A673 (cell line): ENCODE results near the gene SLC35F6. TPM values are rescaled to one million over a fixed set of nuclear protein-coding genes. Genes with fewer than 3 reads are reported as not detected.

ENCODE experiments used
- BruUV-seq: library from RNA; stranded (reverse); fragments of 400-500 nt; replicated peaks from 2 replicates; lab custom pipeline; 2021; lab: Mats Ljungman, UMichigan
- CTCF ChIA-PET: fragments of 300-600 bp; sonication (Branson Sonifier 250); formaldehyde crosslinking; loops from one replicate; lab custom pipeline; 2022; ENCODE audit warnings: antibody characterized with exemption; lab: Charles Lee
- POLR2A ChIA-PET: fragments of 300-600 bp; sonication (Branson Sonifier 250); formaldehyde crosslinking; loops from one replicate; lab custom pipeline; 2022; ENCODE audit warnings: antibody characterized with exemption; ENCODE audit not compliant: low non-redundant PET; lab: Charles Lee
- DNase-seq: peaks from one replicate; pipeline ENCODE4 v3.0.0-alpha.2; 2015; ENCODE audit warnings: low spot score
- H3K27ac ChIP-seq: fragments of 200-600 bp; sonication (generic); 2 replicates; pipeline ENCODE4 v1.5.1; 2016; ENCODE audit warnings: mixed run types, low read depth, mild to moderate bottlenecking, mixed read lengths, antibody characterized with exemption, low read length; ENCODE audit not compliant: poor library complexity, severe bottlenecking
- H3K27me3 ChIP-seq: fragments of 200-600 bp; sonication (generic); replicated peaks from 2 replicates; pipeline ENCODE4 v1.6.1; 2017; ENCODE audit warnings: mixed run types, low read depth, mild to moderate bottlenecking, mixed read lengths, antibody characterized with exemption, low read length; ENCODE audit not compliant: insufficient read depth, poor library complexity
- H3K36me3 ChIP-seq: fragments of 200-600 bp; sonication (generic); 2 replicates; pipeline ENCODE4 v1.6.1; 2016; ENCODE audit warnings: mixed run types, mild to moderate bottlenecking, mixed read lengths, antibody characterized with exemption, low read length; ENCODE audit not compliant: insufficient read depth, poor library complexity, severe bottlenecking
- H3K4me1 ChIP-seq: fragments of 200-600 bp; sonication (generic); 2 replicates; pipeline ENCODE4 v1.6.1; 2017; ENCODE audit warnings: mixed run types, mild to moderate bottlenecking, mixed read lengths, antibody characterized with exemption, low read length; ENCODE audit not compliant: insufficient read depth, poor library complexity, severe bottlenecking
- H3K4me3 ChIP-seq: fragments of 200-600 bp; sonication (generic); 2 replicates; pipeline ENCODE4 v1.5.1; 2016; ENCODE audit warnings: low read depth, mixed run types, mild to moderate bottlenecking, mixed read lengths, low read length; ENCODE audit not compliant: poor library complexity, severe bottlenecking
- H3K9me3 ChIP-seq: fragments of 200-600 bp; sonication (generic); 2 replicates; pipeline ENCODE4 v1.6.1; 2016; ENCODE audit warnings: mixed run types, low read depth, mild to moderate bottlenecking, mixed read lengths, antibody characterized with exemption, low read length; ENCODE audit not compliant: poor library complexity, severe bottlenecking
- EZH2 ChIP-seq: fragments of 200-600 bp; sonication (generic); IDR thresholded peaks from 2 replicates; pipeline ENCODE4 v1.6.1; 2017; ENCODE audit warnings: borderline replicate concordance, low read depth, mild to moderate bottlenecking, mixed read lengths, antibody characterized with exemption, low read length; ENCODE audit not compliant: poor library complexity, severe bottlenecking
- intact Hi-C: fragments of 100-400 bp; cut with micrococcal nuclease; formaldehyde crosslinking; loops from one replicate; pipeline ENCODE4 v1.10.0; 2022; ENCODE audit not compliant: unreplicated experiment
- total RNA-seq: library from RNA; stranded (reverse); gene quantifications from 2 replicates; pipeline ENCODE4 v1.2.3, GENCODE V29; 2021
- TF ChIP-seq, protein P1 (sequence below): fragments of 300-800, 200-600 bp; sonication (generic); conservative IDR thresholded peaks from 2 replicates; pipeline ENCODE4 v1.5.1; 2017; ENCODE audit warnings: low read depth, mild to moderate bottlenecking, antibody characterized with exemption, low read length, moderate library complexity, mixed read lengths

Gene SLC35F6
- total RNA-seq, 1 experiment from 2014 or later: 33.2 TPM

- POLR2A ChIA-PET: no interaction called here
- BruUV-seq: no TSS peak
- CTCF ChIA-PET: no interaction called here
- DNase-seq: no peak
- Histone ChIP-seq H3K36me3 (no peaks in the 10 kb centered on the region), H3K4me3 (no peak overlapping the region), H3K4me1 (no peaks in the 10 kb centered on the region), H3K9me3 (no peaks in the 10 kb centered on the region), H3K27me3 (no peaks in the 10 kb centered on the region), H3K27ac (no peak overlapping the region)
- TF ChIP-seq, protein P1, sequence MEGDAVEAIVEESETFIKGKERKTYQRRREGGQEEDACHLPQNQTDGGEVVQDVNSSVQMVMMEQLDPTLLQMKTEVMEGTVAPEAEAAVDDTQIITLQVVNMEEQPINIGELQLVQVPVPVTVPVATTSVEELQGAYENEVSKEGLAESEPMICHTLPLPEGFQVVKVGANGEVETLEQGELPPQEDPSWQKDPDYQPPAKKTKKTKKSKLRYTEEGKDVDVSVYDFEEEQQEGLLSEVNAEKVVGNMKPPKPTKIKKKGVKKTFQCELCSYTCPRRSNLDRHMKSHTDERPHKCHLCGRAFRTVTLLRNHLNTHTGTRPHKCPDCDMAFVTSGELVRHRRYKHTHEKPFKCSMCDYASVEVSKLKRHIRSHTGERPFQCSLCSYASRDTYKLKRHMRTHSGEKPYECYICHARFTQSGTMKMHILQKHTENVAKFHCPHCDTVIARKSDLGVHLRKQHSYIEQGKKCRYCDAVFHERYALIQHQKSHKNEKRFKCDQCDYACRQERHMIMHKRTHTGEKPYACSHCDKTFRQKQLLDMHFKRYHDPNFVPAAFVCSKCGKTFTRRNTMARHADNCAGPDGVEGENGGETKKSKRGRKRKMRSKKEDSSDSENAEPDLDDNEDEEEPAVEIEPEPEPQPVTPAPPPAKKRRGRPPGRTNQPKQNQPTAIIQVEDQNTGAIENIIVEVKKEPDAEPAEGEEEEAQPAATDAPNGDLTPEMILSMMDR: no peak
- TF ChIP-seq EZH2: no peak
- intact Hi-C loops: no loop called here
Measured at GRCh38 chr2:26722328-26722727, 41.8 kb upstream of the SLC35F6 start.

- CTCF ChIA-PET: no interaction called here
- TF ChIP-seq, protein P1: no peak
- no peak for TF ChIP-seq EZH2
- H3K27ac ChIP-seq: no peak overlapping the region
Measured at GRCh38 chr2:26722911-26723310, 41.2 kb upstream of the SLC35F6 start.

DNA sequence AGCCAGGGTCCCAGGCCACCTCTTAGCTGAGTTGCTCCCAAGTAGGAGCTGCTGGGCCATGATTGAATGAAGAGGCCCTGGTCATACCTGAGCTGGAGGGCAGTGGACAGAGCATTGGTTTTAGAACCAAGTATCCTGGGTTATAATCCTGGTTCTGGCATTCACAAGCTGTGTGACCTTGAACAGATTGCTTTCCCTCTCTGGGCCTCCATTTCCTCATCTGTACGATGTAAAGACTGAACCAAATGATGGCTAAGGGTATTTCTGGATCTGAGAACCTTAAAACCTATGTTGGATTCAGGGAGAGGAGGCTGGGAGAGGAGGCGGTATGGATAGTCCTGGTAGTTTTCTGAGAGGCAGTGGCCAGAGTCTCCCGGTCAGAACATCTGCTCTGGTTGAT is 40.6 kb upstream of the SLC35F6 start:
- H3K27ac ChIP-seq: no peak overlapping the region
- intact Hi-C loops: no loop called here

More at GRCh38 chr2:26722911-26723310, 41.2 kb upstream of the SLC35F6 start:
- no TSS peak for BruUV-seq
- POLR2A ChIA-PET: no interaction called here
- H3K4me3 ChIP-seq: no peak overlapping the region
- intact Hi-C loops: no loop called here
- no peak for DNase-seq
- H3K27me3 ChIP-seq: no peaks in the 10 kb centered on the region
- H3K9me3 ChIP-seq: no peaks in the 10 kb centered on the region
- no peaks in the 10 kb centered on the region for H3K4me1 ChIP-seq
- H3K36me3 ChIP-seq: no peaks in the 10 kb centered on the region

More for the DNA sequence above, 40.6 kb upstream of the SLC35F6 start:
- no peaks in the 10 kb centered on the region for H3K27me3 ChIP-seq
- DNase-seq: no peak
- no peaks in the 10 kb centered on the region for H3K9me3 ChIP-seq
- ChIA-PET CTCF (no interaction called here), POLR2A (no interaction called here)
- no peak overlapping the region for H3K4me3 ChIP-seq
- TF ChIP-seq, protein P1: no peak
- TF ChIP-seq EZH2: no peak
- BruUV-seq: no TSS peak
- H3K36me3 ChIP-seq: no peaks in the 10 kb centered on the region
- no peaks in the 10 kb centered on the region for H3K4me1 ChIP-seq
